Measurements from ENCODE around the gene DLG2.

Gene DLG2

DNA sequence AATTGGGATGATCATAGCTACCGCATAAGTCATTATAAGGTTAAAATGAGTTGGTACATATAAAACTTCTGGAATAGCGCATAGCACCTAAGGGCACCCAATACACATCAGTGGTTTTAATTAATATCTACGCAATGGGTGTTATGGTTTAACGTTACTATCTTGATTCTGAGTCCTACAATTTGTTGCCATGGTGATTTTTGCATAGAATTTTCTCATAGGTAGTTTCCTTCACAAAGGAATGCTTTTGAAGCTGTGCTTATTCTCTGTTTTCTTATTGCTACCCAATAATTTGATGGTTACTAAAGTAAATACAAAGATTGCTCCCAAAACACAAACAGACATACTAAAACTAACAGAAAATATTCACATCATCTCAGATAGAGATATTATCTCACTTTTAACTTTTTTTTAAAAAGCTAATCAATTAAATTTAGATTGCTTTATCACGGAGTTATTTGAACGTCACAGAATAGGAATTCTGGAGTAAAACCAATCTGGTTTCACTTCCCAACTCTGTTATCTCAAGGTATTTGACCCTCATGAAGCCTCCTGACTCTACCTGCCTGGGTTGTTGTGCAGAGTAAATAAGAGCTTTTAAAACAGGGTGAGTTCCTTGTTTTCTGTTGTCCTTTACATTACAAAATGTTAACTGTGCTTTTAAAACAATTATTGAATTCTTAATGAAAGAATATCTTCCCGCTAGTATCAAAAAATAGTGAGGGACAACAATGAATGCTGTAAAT is 1705.5 kb downstream of the DLG2 start:
- DNase-seq (ENCODE audit: low read depth), result no peak

DNA sequence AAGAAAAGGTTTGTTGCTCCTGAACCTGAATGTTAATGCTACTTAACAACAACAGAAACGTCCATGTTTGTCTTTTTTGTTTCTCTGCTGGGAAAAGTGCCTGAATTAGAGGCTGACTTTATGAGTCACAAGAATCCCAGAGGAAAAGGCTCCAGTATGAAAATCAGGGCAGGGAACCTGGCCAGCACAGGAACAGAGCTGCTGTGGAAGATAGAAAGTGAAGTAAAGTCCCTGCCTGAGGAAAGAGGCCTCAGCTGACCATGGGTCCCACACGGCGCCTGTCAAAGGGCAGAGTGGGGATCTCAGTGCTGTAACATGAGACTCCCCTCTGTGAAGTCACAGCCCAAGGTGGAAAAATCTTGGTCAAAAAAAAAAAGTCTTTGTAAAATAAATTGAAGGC is 1708.7 kb downstream of the DLG2 start:
- DNase-seq (ENCODE audit: low read depth), result no peak

DNA sequence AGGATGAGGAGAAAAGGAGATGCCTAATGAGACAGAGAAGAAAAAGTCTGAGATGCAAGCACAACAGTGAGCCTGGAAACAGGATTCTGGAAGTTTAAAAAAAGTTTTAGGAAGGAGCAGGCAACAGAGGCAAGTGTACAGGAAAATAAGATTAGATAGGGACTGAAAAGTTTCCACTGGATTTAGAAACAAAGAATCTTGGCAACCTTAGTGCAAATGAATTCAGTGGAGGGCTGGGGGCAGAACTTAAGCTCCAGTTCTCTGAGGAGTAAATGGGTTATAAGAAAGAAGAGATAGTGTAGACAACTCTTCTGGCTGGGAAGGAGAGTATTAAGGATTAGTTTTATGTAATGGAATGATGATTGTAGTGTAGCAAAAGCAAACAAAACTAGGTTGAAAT is 1712.1 kb downstream of the DLG2 start:
- no peak for DNase-seq (ENCODE audit: low read depth)

DNA sequence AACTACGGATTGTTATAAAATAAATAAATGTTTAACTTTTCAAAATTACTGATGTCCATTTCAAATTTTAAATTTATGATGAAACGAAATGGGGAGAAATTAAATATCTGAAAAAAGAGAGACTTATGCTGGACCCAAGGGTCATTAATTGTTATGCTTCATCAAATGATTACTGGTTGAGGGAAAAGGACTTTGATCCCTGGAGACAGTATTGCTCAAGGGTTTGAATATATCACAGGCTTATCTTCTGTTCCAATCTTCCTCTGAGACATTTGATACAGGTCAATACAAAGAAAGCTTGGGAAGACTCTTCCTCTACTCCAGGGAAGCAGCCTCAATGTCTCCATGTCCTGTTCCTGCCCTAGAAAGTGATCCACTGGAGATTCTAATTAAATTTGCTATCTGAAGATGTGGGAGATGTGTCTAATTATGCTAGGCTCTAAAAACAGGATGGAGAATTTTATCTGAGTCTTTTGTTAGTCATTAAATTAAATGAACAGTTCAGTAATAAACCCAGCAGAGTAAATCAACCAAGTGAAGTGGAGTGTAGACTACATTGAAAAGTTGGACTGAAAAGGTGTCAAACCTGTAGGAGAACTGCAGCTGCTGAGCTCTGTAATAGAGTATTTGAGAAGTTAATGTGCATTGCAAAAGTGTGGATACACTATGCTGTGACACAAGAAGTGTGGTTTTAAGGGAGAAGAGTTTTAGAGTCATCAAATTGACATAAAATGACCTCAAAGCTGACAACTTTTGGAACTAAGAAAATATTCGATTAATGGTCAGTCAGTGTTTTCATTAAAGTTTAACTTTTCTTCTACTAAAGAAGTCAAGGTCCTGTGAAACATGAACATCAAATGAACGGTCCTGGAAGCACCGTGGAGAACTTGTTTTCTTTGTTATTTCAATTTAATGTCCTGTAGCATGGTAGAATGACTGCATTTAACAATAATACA is 1717.3 kb downstream of the DLG2 start:
- no peak for DNase-seq (ENCODE audit: low read depth)

DNA sequence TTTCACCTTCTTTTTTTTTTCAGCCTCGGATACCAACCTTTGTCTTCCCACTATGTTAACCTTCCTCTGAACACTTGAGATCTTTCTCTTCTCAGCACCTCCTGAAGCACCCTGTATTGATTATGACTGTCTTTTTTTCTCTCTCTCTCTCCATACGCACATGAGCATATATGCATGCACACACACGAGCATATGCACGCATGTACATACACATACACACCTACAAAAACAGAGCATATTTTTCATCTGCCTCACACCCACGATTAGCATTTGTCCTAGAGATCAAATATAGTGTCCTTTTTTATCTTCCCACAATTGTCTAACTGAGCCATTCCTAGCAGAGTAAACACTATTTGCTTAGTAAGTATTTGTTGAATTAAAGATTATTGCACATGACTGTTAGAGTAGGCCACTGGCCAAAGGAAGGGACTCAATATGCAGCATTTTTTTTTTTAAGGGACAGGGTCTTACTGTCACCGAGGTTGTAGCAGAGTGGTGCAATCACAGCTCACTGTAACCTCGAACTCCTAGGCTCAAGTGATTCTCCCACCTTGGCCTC is 1718.8 kb downstream of the DLG2 start:
- DNase-seq (ENCODE audit: low read depth), result no peak

DNA sequence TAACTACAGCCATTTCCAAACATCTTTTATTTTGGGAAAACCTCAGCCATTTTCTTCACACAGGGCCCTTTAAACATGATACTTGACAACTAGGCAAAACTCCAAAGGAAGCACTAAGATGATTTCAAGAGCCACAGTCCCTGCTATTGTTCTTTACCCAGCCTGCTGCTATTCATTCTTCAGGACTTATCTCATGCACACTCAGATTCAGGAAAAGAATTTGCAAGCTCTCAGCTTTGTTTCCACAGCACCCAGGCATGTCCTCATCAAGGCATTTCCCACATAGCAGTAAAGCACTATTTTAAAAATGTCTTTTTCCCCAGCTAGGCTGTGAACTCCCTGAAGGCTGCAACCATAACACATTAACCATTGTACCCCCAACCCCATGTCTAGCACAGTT is 1731.6 kb downstream of the DLG2 start:
- DNase-seq (ENCODE audit: low read depth), result no peak

DNA sequence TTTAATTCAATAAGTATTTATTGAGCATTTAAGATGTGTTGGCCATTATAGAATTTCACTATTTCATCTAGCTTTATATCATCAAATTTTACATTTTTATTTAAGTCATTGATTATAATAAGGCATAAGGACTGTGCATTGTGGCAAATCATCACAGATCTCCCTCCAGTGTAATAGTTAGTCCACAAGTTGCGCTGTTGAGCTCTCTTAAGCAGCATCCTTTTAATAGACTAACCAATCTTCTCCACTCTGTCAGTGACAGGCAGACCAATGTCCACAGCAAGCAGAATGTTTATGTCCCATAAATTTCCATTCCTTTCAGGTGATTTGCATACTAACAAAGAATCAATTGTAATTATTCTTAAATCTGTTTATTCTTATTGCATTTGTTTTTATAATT is 1745.7 kb downstream of the DLG2 start:
- no peak for DNase-seq (ENCODE audit: low read depth)

DNA sequence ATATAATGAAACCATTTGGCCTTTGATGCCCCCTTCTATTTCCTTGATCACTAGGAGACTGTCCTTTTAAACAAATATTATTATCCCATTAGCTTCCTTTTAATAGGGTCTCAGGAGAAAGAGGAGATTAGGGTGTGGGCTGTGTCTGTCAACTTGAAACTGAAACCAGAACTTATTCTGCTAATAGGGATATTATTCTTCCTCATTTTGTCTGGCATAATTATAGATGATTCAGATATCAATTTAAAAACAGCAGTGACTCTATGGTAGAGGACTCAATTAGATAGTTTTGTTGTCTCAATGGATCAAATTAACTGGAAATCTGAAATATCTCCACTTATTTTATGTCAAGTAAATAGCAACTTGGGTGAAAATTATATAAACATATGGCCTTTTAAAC is 1756.1 kb downstream of the DLG2 start:
- DNase-seq (ENCODE audit: low read depth), result no peak

DNA sequence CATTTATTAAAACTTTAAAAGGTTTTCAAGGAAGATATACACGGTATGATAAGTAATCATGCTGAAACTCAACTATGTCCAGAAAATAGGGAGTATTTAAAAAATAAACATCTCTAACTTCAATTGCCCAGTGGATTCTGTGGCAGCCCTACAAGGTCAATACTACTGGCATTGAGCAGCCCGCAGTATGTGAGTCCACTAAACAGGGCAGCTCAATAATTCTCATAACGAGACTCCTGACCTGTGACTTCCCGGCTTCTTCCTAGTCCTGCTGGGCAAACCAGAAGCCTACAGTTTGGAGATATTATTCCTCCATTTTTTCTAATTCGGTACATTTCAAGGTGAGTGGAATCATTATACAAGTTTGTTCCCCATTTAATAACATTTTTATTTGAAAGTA is 1760.5 kb downstream of the DLG2 start:
- no peak for DNase-seq (ENCODE audit: low read depth)

DNA sequence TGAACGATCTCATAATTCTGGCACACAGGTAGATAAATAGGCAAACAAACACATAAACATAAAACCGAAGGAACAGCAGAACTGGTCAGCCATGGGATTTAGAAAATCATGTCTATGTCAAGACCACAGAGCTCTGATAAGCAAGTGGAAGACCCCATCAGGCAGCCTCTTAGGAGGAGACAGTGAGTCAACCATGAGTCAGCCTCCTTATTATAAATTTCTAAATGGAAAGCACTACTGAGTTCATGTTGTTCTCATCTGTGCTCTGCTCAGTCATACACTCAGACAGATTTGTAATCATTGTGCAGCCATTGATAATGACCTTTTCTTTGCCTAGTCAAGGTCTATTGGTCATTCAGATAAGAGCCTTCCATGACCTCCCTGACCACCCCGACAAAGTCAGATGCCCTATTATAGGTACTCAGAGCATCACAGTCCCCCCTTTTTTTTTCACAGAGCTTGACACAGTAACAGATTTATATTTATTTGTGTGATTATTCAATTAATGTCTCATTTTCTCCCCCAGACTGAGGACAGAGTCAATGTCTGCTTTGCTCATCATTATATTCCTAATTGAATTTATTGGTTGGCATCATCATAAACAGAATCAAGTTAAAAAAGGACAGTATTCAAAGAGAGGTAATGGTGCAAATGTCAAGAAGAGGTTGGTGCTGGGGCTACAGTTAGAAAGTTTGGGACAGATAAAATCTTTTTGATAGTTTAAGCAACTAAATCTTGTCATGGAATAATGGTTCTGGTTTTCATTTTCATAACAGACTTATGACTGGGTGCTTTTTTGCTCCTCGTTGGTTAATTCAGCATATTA is 1761.3 kb downstream of the DLG2 start:
- no peak for DNase-seq (ENCODE audit: low read depth)

DNA sequence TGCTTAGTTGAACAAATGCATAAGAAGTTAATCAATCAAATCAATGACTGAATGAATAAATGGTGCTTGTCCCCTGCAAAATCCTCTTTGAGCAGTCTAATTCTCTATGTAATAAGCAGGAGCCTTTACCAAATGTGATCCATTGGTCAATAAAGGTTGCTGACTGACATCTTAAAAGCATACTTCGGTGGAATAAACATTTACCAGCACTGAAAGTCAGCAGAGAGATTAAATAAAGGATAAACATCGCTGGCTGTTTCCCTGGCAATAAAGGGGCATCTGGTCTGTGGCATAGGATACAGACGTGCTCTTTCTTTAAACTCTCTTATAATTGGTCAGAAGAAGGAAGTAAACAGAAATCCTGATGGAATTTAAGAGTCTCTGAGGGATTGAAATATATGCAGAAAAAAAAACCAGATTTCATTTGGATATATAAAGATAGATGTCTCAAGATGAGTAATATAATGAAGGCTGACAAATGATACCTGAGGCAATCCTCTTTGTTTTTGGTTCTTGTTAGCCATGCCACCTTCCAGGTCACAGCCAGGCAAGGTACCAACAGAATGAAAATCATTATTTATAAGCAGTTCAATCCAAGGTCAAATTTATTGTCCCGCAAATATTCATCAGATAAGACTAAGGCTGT is 1762.6 kb downstream of the DLG2 start:
- no peak for DNase-seq (ENCODE audit: low read depth)

DNA sequence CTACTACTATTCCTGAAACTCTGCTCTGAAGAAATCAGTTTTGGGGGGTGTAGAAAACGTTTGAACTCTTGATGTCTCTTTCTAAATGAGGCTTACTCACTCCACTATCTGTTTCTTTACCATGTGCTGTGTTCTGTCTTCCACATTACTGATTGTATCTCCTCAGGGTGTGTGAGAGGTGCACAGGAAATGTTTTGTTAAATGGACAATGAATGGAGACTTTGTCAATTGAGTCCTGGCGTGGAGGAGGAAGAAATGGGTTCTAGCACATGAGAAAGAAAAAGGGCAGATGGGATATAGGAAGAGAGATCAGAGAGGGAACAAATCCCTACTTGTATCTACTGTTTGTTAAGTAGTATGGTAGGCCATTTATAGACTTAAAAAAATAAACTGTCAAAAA is 1763.9 kb downstream of the DLG2 start:
- DNase-seq (ENCODE audit: low read depth), result no peak

DNA sequence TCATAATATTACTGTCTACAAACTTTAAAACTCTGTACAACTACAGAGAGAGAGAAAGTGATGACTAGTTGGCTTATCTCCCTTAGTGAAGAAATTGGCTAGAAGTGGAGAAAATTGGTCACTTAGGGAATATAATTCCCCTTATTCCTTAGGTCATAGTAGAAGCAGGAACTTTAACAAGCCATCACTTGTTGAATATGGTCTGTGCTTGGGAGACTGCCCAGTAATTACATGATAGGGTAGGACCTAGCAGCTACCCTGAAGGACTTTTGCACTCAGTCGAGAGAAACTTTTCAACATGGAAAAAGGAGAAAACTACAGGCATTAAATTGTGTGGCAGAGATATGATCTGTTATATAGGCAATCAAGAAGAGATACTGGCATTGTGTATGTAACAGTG is 1764.5 kb downstream of the DLG2 start:
- DNase-seq (ENCODE audit: low read depth), result no peak

DNA sequence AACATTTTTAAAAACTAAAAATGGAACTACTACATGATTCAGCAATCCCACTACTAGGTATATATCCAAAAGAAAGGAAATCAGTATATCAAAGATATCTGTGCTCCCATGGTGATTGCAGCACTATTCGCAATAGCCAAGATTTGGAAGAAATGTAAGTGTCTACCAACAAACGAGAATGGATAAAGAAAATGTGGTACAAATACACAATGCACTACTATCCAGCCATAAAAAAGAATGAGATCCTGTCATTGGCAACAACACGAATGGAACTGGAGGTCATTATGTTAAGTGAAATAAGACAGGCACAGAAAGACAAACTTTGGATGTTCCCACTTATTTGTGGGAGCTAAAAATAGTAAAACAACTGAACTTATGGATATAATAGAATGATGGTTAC is 1765.1 kb downstream of the DLG2 start:
- no peak for DNase-seq (ENCODE audit: low read depth)

DNA sequence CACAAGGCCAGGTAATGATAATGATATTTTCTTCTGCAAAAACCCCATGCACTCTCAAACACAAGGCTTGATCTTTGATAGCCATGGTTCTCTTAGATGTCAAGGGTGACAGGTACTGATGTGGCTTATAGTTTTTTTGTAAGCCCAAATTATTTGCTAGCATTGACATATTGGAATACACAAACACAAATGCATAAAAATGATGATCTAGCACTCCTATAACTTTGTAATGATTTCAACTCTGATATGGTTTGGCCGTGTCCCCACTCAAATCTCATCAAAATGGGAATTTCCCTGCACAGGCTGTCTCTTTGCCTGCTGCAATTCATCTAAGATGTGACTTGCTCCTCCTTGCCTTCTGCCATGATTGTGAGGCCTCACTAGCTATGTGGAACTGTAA is 1768.5 kb downstream of the DLG2 start:
- DNase-seq (ENCODE audit: low read depth), result no peak

DNA sequence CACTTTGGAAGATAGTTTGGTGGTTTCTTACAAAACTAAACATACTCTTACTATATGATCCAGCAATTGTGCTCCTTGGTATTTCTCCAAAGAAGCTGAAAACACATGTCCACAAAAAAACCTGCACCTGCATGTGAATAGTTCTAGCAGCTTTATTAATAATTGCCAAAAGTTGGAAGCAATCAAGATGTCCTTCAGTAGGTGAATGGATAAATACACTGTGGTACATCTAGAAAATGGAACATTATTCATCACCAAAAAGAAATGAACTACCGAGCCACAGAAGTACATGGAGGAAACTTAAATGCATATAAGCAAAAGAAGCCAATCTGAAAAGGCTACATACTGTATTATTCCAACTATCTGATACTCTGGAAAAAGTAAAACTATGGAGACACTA is 1771.9 kb downstream of the DLG2 start:
- DNase-seq (ENCODE audit: low read depth), result no peak

DNA sequence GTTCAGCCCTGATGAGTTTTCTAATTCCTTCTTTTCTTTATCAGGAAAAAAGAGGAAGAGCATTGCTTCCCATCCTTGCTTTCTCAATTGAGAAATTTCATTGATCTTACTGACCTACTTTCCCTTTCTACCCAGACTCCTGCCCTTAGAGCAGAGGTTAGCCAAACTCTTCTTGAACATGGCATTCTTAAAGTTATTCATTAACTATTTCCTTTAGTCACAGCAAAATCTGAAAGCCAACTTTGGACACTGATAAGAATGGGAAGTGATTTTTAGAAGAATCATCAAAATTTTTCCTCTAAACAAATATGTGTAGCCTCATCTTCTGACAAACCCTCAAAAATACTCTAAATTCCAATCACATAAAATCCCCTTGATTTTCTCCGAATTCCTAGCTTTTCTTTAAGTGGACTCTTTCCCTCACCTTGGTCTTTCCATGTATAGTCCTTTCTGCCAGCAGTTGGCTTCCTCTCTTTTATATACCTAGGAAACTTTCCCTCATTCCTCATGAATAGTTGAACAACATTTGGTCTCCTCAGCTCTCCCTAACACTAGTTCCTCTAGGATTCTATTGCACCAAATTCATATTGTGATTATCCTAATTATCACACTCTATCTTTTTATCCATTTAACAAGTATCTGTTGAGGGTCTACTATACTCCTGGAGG is 1774.2 kb downstream of the DLG2 start:
- DNase-seq (ENCODE audit: low read depth), result no peak

DNA sequence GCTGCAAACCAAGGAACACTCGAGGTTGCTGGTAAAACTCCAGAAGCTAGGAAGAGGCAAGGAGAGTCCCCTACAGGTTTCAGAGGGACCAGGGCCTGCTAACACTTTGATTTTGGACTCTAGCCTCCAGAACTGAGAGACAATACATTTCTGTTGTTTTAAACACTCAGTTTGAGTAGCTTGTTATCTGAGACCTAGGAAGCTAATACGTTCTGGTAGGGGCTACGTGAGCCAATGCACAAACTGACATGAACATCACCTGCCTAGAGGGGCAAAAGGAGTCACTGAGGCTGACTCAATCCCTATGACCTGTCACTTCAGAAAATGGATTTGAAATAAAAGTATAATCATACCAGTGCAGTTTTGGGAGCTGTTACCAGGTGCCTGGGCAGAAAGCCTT is 1775.1 kb downstream of the DLG2 start:
- DNase-seq (ENCODE audit: low read depth), result no peak

DNA sequence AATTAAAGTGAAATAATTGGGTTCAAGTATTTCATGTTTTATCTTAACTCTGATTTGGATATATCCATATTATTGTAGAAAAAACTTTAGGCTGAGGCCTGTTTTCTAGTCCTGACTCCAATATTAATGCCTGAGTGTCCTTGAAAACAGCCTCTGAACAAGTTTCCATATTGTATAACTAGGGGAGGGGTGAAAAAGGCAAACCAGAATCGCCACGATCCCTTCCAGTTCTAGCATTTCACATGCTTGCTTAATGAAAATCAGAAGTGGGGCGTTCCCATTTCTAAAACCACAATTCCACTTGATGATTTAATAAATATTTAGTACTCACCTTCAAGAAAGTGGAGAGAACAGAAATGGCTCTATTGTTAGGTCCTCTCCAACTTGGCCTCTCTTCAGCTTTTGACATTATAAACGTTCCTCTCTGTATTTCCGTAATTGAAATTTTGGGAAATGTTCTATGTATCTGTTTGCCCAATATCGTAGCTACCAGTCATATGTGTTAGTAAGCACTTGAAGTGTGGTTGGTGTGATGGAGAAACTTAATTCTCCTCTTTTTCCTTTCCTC is 1779.6 kb downstream of the DLG2 start:
- DNase-seq (ENCODE audit: low read depth), result no peak

DNA sequence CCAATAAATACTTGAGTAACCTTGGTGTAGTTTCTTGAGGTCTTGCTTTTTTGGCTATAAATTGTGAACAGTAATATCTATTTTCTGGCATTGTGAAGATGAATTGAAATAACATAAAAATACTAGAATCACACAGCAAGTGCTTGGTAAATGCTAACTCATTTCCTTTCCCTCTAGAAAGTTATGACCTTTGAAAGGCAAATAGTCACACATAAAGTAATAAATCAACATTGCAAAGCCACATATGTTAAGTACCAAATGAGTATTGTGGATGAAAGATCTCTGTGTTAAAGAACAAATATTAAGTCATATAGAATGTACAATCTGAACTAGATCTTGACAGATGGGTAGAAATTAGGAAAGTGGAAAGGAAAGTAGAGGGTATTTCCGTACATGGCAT is 1781.3 kb downstream of the DLG2 start:
- DNase-seq (ENCODE audit: low read depth), result no peak

DNA sequence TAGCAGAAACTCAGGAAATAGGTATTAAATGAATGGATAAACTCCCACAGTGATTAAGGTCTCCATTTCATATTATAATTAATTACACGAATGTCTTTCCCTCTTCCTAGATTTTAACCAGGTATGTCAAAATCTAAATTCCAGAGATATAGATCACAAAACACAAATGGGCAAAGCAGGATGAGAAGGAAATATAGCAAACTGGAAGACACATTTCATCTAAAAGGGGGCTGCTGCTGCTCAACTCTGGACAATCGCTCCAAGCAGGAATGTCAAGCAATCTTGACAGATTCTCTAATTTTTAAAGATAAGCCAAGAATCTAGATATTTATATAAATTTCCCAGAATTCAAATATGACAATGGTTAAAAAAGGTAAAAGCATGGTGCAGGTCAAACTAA is 1786.8 kb downstream of the DLG2 start:
- DNase-seq (ENCODE audit: low read depth), result no peak

Data from activated gamma-delta T cell treated with anti-CD3 and anti-CD28 coated beads, Interleukin-2, amount 50 U/mL, for 16 hours (primary cell).